CD4-positive, alpha-beta T cell treated with Interleukin-6 at 100 ng/mL for 8 hours (primary cell): ENCODE measurements around the gene CANT1.
"Not testable (repeated sequence)": the region's sequence is repeated elsewhere in the genome, so short reads cannot be mapped to it uniquely, and the experiment has no call there.

ENCODE experiments used
- DNase-seq: peaks from one replicate; pipeline ENCODE4 v3.0.0-alpha.2; 2020; ENCODE audit warnings: mixed read lengths, low spot score

Gene CANT1

DNA sequence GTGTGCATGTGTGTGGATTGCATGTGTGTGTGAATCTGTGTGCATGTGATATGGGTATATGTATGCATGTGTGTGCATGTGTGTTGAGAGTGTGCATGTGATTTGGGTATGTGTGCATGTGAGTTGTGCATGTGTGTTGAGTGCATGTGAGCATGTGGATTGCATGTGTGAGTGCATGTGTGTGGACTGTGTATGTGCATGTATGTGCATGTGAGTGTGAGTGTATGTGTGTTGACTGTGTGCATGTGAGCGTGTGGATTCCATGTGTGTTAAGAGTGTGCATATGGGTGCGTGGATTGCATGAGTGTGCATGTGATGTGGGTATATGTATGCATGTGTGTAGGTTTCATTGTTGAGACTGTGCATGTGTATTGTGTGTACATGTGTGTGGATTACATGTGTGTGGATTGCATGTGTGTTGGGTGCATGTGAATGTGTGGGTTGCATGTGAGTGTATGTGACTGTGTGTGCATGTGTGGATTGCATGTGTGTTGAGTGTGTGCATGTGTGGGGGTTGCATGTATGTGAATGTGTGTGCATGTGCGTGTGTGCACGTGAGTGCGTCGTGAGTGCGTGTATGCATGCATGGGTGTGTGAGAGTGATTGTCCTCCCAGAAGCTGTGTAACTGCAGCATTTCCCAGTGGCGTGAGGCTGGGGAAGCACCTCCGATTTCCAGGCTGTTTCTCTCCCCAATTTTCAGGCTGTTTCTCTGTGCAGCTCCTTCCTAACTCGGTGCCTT is 33.8 kb upstream of the CANT1 start:
- DNase-seq: no peak

- DNase-seq: peak; percentile 38
Observed at GRCh38 chr17:79042421-79043190, 33.0 kb upstream of the CANT1 start.

- DNase-seq: no peak
Observed at GRCh38 chr17:79041723-79042420, 32.3 kb upstream of the CANT1 start.

DNA sequence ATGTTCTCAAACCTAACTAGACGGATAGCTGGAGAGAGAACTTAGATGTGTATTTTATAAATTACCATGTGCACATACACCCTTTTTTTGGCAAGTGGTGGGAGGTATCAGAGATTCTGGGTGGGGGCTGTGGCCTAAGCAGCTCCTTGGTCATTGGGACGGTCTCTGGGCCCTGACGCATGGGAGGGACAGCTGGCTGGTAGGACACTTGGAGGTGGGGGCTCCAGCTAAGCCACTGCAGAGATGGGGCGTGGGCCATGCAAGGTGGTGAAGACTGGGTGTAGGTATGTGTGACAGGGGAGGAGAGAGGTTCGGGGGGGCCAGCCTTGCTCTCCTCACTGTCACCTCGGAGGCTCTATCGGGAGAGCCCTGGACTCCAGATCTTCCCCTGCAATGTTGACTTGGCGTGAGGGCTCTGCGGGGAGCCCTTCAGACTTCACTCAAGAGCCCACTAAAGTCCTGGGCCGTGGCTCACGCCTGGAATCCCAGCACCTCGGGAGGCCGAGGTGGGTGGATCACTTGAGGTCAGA is 31.5 kb upstream of the CANT1 start:
- no peak for DNase-seq

- no peak for DNase-seq
Observed at GRCh38 chr17:79039886-79040285, 30.3 kb upstream of the CANT1 start.

GRCh38 chr17:79039171-79039570 is 29.6 kb upstream of the CANT1 start:
- DNase-seq: no peak

- DNase-seq: no peak
Observed at GRCh38 chr17:79038545-79039135, 29.1 kb upstream of the CANT1 start.

DNA sequence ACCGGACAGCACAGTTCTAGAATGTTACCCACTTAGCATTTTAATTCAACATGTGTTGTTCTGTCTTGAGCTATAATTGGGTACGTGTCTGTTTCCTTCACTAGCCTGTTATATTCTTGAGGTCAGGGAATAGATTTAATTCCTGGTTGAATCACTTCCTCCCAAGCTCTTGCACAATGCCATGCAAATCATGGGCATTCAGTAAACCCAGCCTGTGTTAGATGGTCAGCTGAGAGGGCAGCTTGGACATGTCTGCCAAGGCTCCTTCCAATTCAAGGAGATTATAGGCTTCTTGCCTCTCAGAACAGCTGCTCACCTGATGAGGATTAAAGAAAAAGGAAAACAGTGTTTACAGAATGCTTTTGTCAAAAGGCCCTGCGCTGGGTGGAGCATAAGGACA is 27.0 kb upstream of the CANT1 start:
- no peak for DNase-seq

- no peak for DNase-seq
Observed at GRCh38 chr17:79036181-79036580, 26.6 kb upstream of the CANT1 start.

DNA sequence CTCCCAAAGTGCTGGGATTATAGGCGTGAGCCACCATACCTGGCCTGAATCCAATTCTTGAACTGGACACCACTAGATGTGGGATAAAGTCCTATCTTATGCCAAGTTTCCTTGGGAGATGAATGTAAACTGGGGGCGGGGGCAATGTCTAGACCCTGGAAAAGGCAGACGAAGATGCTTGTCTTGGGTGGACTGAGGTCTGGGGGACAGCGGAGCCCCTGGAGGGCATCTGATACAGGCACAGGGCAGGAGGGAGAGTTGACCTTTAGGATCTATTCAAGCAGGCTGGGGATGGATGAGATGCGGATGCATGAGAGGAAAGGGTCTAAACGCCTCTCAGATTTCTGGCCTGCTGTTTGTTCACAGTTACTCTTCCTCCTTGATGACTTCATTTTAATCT is 26.1 kb upstream of the CANT1 start:
- no peak for DNase-seq

- no peak for DNase-seq
Observed at GRCh38 chr17:79034931-79035485, 25.4 kb upstream of the CANT1 start.

DNA sequence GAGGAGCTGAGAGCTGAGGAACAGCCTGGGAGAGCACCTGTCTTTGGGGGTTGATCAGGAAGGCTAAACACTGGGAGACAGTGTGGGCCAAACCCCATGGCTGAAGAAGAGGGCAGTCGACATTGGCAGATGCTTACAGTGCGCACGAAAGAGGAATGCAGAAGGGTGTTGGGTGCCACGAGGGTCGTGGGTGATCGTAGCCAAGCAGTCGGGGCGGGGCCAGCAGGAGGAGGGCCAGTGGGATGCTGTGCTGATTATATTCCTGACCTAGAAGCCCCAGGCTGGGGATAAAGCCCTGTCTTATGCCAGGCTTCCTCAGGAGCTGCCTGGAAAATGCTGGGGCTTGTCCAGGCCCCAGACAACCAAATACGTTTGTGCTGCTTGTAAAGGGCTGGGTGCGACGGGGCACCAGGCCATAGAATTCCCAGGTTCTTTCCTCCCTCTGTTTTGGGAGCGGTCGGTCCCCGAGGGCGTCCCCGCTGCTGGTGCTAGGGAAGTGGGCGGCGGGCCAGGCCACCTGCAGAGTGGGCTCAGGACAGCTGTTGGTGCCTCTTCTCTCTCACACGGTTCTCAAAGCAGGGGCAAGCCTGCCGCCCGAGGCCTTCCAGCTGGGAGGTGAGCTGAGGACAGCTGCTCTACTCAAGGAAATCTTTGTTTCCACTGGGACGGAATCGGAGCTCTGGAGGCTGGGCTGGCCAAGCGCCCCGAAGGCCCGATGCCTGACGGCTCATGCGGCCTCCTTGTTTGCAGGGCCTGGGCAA is 24.4 kb upstream of the CANT1 start:
- no peak for DNase-seq

GRCh38 chr17:79033046-79033616 is 23.6 kb upstream of the CANT1 start:
- DNase-seq: no peak

- DNase-seq: no peak
Observed at GRCh38 chr17:79031996-79032875, 22.7 kb upstream of the CANT1 start.

DNA sequence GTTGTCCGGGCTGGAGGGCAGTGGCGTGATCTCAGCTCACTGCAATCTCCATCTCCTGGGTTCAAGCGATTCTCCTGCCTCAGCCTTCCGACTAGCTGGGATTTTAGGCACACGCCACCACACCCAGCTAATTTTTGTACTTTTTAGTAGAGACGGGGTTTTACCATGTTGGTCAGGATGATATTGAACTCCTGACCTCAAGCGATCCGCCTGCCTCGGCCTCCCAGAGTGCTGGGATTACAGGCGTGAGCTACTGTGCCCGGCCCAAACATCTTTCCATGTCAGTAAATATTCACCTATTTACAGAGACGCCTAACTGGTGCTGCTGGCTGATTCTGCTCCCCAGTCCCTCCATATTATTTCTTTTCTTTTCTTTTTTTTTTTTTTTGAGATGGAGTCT is 21.1 kb upstream of the CANT1 start:
- DNase-seq: not testable (repeated sequence)

- no peak for DNase-seq
Observed at GRCh38 chr17:79029327-79030009, 19.9 kb upstream of the CANT1 start.

- no peak for DNase-seq
Observed at GRCh38 chr17:79028496-79029326, 19.1 kb upstream of the CANT1 start.

DNA sequence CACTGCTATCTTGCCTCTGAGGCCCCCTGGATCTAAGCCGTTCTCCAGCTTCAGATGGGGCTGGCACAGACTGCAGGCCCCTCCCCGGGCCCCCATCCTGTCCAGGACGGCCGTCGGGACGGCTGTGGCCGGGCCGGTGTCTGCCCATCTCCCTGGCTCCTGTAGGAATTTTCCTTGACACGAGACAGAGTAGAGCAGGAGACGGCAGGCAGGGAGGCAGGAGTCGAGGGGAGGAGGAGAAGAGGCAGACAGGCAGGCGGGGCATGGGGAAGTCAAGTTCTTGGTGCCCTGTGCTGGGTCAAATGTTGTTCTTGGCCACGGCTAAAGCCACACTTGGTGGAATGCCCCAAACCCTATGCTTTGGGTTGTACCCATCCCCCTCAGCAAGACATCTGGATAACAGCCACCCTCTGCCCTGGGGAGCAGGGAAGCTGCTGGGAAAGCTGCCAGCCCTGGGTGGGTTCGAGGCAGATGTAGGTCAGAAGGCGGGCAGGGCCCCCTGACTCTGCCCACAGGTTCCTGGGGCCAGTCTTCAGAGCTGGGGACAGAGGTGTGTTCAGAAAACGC is 18.4 kb upstream of the CANT1 start:
- DNase-seq: no peak
